SK-N-SH (cell line): ENCODE measurements around the gene PLCH1. TPM values are rescaled to one million over a fixed set of nuclear protein-coding genes. Genes with fewer than 3 reads are reported as not detected.

Experiments used
- CTCF ChIA-PET: fragments of 300-600, 350-600 bp; formaldehyde crosslinking; extraction: SDS; loops from one replicate; lab custom pipeline; 2021; lab: Yijun Ruan, JAX
- POLR2A ChIA-PET: fragments of 350-600 bp; sonication (Branson Sonifier 250); formaldehyde crosslinking; extraction: SDS; loops from one replicate; lab custom pipeline; 2020; ENCODE audit warnings: antibody characterized with exemption, inconsistent platforms; lab: Yijun Ruan, JAX
- DNase-seq: peaks from one replicate; pipeline ENCODE4 v3.0.0; 2012
- H2AFZ ChIP-seq: fragments of 200-600 bp; sonication (generic); 2 replicates; pipeline ENCODE4 v1.8.1; 2016; ENCODE audit warnings: antibody characterized with exemption, mild to moderate bottlenecking, low read depth
- H3F3A ChIP-seq: fragments of 200-600 bp; sonication (generic); replicated peaks from 2 replicates; pipeline ENCODE3; 2016; ENCODE audit warnings: antibody characterized with exemption, mild to moderate bottlenecking; ENCODE audit not compliant: insufficient read depth
- H3K27ac ChIP-seq, 2 experiments: fragments of 200-500 bp in 1 of 2; fragments of 200-600 bp in 1 of 2; sonication (Bioruptor generic) in 1 of 2; sonication (generic), shearing (Covaris generic) in 1 of 2; 2 replicates each; pipeline versions ENCODE4 v1.5.1 to v1.6.1; 2014 to 2016; ENCODE audit warnings: low read depth in 2 of 2, inconsistent platforms in 1 of 2, low read length in 1 of 2, mild to moderate bottlenecking in 1 of 2, mixed read lengths in 1 of 2
- H3K27me3 ChIP-seq: fragments of 200-600 bp; sonication (generic), shearing (Covaris generic); 2 replicates; pipeline ENCODE4 v1.6.1; 2016; ENCODE audit warnings: mixed run types; ENCODE audit not compliant: insufficient read depth
- H3K36me3 ChIP-seq, 2 experiments: fragments of 200-500 bp in 1 of 2; fragments of 200-600 bp in 1 of 2; sonication (Bioruptor generic) in 1 of 2; sonication (generic) in 1 of 2; replicated peaks in 1 of 2; 2 replicates each; pipeline versions ENCODE3 to v1.5.1; 2014 to 2016; ENCODE audit warnings: low read length in 1 of 2, mild to moderate bottlenecking in 1 of 2; ENCODE audit not compliant: insufficient read depth in 2 of 2, control insufficient read depth in 1 of 2
- H3K4me1 ChIP-seq, 2 experiments: fragments of 200-500 bp in 1 of 2; fragments of 200-600 bp in 1 of 2; sonication (Bioruptor generic) in 1 of 2; sonication (generic), shearing (Covaris generic) in 1 of 2; 2 replicates each; pipeline versions ENCODE4 v1.5.1 to v1.6.1; 2014 to 2016; ENCODE audit warnings: low read depth in 1 of 2, low read length in 1 of 2, mixed run types in 1 of 2; ENCODE audit not compliant: insufficient read depth in 2 of 2, control insufficient read depth in 1 of 2
- H3K4me2 ChIP-seq: fragments of 200-600 bp; sonication (generic), shearing (Covaris generic); 2 replicates; pipeline ENCODE4 v1.6.1; 2017; ENCODE audit warnings: mixed run types
- H3K4me3 ChIP-seq, 2 experiments: fragments of 200-500 bp in 1 of 2; fragments of 200-600 bp in 1 of 2; sonication (Bioruptor generic) in 1 of 2; sonication (generic), shearing (Covaris generic) in 1 of 2; 2 replicates each; pipeline versions ENCODE4 v1.5.1 to v1.8.1; 2014 to 2016; ENCODE audit warnings: low read depth in 2 of 2, inconsistent platforms in 1 of 2, low read length in 1 of 2, mild to moderate bottlenecking in 1 of 2, mixed read lengths in 1 of 2, moderate library complexity in 1 of 2
- H3K79me2 ChIP-seq: fragments of 200-600 bp; sonication (generic); 2 replicates; pipeline ENCODE4 v1.8.1; 2017; ENCODE audit warnings: mild to moderate bottlenecking; ENCODE audit not compliant: insufficient read depth
- H3K9ac ChIP-seq: fragments of 200-600 bp; sonication (generic); 2 replicates; pipeline ENCODE4 v1.6.1; 2017; ENCODE audit warnings: mixed run types
- H3K9me2 ChIP-seq: fragments of 200-600 bp; sonication (generic); 2 replicates; pipeline ENCODE4 v1.6.1; 2017; ENCODE audit warnings: mixed run types
- H3K9me3 ChIP-seq: fragments of 200-600 bp; sonication (generic); 2 replicates; pipeline ENCODE4 v1.6.1; 2017; ENCODE audit warnings: mixed run types, mild to moderate bottlenecking, moderate library complexity
- H4K20me1 ChIP-seq: fragments of 200-600 bp; sonication (generic); 2 replicates; pipeline ENCODE4 v1.6.1; 2017; ENCODE audit warnings: mild to moderate bottlenecking, mixed run types; ENCODE audit not compliant: insufficient read depth
- CHD2 ChIP-seq: fragments of 150-350 bp; IDR thresholded peaks from 2 replicates; pipeline ENCODE4 v1.6.1; 2018; ENCODE audit warnings: low read length; ENCODE audit not compliant: partially characterized antibody
- EP300 ChIP-seq, 2 experiments: IDR thresholded peaks; 2 replicates each; pipeline versions ENCODE4 v1.4.0 to v1.6.1; 2012; ENCODE audit warnings: borderline replicate concordance in 1 of 2, low read depth in 1 of 2, low read length in 1 of 2
- GATA2 ChIP-seq: sonication (generic); formaldehyde crosslinking; IDR thresholded peaks from 2 replicates; pipeline ENCODE4 v1.5.0; 2020; ENCODE audit warnings: mild to moderate bottlenecking, missing genetic modification reagents
- POLR2AphosphoS5 ChIP-seq: IDR thresholded peaks from 2 replicates; pipeline ENCODE4 v1.6.1; 2012; ENCODE audit warnings: low read depth, low read length
- RCOR1 ChIP-seq: fragments of 150-350 bp; IDR thresholded peaks from 2 replicates; pipeline ENCODE4 v1.6.1; 2017; ENCODE audit warnings: antibody characterized with exemption, low read length
- RXRA ChIP-seq: IDR thresholded peaks from 2 replicates; pipeline ENCODE4 v1.4.0; 2012; ENCODE audit warnings: low read depth, mild to moderate bottlenecking, borderline replicate concordance
- WGBS: methylation state at CpG from one replicate; pipeline ENCODE4 v1.1.6; 2017; ENCODE audit warnings: low lambda C conversion rate; 5-methylcytosine and 5-hydroxymethylcytosine counted together
- polyA plus RNA-seq, 3 experiments: library from polyadenylated mRNA; depleted of rRNA; stranded (reverse); fragments of >200 nt; gene quantifications; 2 replicates each; pipeline ENCODE4 v1.2.3, GENCODE V29; 2012
- TF ChIP-seq, protein P1 (sequence below): IDR thresholded peaks from 2 replicates; pipeline ENCODE4 v1.6.1; 2012; ENCODE audit warnings: mild to moderate bottlenecking, low read depth, low read length, moderate library complexity

PLCH1 gene
- polyA plus RNA-seq, 1 of the 3 experiments (the other 2 are of a cell fraction), result 0.26 TPM

DNA sequence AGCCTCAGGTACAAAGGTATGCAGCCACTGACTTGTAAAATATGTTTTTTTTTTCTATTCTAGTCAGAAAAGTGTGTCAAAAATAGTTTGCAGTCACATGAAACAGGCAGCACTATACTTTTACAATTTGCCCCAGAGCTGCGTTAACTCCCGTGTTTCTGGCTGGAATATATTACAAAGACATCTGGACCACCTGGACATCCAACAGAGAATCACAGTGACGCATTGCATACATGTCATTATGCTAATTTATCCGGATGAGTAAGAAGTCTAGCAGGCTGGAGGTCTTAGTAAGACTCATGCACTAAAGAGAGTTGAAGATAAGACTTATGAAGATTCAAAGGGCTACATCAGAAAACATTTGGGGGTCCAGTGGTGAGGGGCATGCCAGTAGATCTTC is 412.2 kb downstream of the PLCH1 start:
- no peak overlapping the region for H2AFZ ChIP-seq
- H3K27me3 ChIP-seq, result no peaks in the 10 kb centered on the region
- no peaks in the 10 kb centered on the region for H3K9me2 ChIP-seq
- WGBS, result 49% methylated on average over 4 of the region's 4 CpGs
- no peaks in the 10 kb centered on the region for H3K9me3 ChIP-seq
- no peak overlapping the region for H3K4me3 ChIP-seq
- no peaks in the 10 kb centered on the region for H3K79me2 ChIP-seq
- H3K9ac ChIP-seq, result no peak overlapping the region
- H4K20me1 ChIP-seq, result no peaks in the 10 kb centered on the region
- peak overlapping the region in 1 of 2 experiments; percentile 98; a peak in 2 of 4 replicates for H3K27ac ChIP-seq
- CTCF ChIA-PET, result interaction anchor here (0.6 to 4.5 kb wide), 4 partner anchors 10 to 369 kb away, joined by 3 to 33 read pairs (median 12); no protein-coding TSS in a partner anchor
- DNase-seq, result no peak
- POLR2A ChIA-PET, result no interaction called here
- H3F3A ChIP-seq, result no peaks in the 10 kb centered on the region
- H3K4me1 ChIP-seq, result peaks cover 0 to 59% of the 10 kb centered on the region in 2 experiments; a peak in 2 of 4 replicates
- no peaks in the 10 kb centered on the region for H3K36me3 ChIP-seq
- TF ChIP-seq RXRA (no peak), RCOR1 (peak; percentile 81), EP300 (IDR thresholded peaks at IDR 0.05; ENCODE audit: borderline replicate concordance in 1 of 2, low read depth in 1 of 2, low read length in 1 of 2) (peak in 1 of 2 experiments; percentile 86; a peak in 2 of 4 replicates)
- H3K4me2 ChIP-seq, result no peak overlapping the region

DNA sequence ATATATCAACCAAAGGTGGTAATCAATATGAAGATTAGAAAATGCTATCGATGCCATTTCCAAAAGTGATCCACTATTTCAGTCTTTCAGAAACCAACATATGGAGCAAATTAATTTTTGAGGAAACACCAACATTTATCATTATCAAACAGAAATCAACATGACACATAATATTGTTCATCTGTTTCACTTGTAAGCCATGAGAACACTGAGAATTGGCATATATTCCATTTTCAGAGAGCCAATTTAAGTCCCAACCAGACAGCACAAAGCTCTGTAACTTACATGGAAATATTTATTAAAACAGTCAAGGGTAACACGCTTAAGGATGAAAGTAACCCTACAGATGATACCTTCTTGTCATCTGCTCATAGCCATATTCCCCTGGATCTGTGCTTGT is 413.8 kb downstream of the PLCH1 start:
- DNase-seq, result no peak
- WGBS, result 43% methylated on average over 2 of the region's 2 CpGs
- ChIA-PET CTCF (interaction anchor here (1.2 kb wide), 1 partner anchor 8 kb away, joined by 10 read pairs; no protein-coding TSS in a partner anchor), POLR2A (no interaction called here)
- Histone ChIP-seq H3F3A (no peaks in the 10 kb centered on the region), H3K4me2 (no peak overlapping the region), H2AFZ (no peak overlapping the region), H3K9ac (no peak overlapping the region), H3K79me2 (no peaks in the 10 kb centered on the region), H3K36me3 (no peaks in the 10 kb centered on the region), H3K9me3 (no peaks in the 10 kb centered on the region), H3K27ac (peak overlapping the region in 1 of 2 experiments; percentile 71; a peak in 2 of 4 replicates), H3K9me2 (no peaks in the 10 kb centered on the region), H3K27me3 (no peaks in the 10 kb centered on the region), H4K20me1 (no peaks in the 10 kb centered on the region), H3K4me3 (no peak overlapping the region), H3K4me1 (peaks cover 0 to 54% of the 10 kb centered on the region in 2 experiments; a peak in 2 of 4 replicates)
- peak; percentile 21 for TF ChIP-seq CHD2
- TF ChIP-seq GATA2 (CRISPR knock-in tag), result peak; percentile 28; the same call in 1 of the 2 replicates
- no peak for TF ChIP-seq POLR2AphosphoS5
- peak in 1 of 2 experiments; percentile 78; a peak in 2 of 4 replicates for TF ChIP-seq EP300 (IDR thresholded peaks at IDR 0.05; ENCODE audit: borderline replicate concordance in 1 of 2, low read depth in 1 of 2, low read length in 1 of 2)

DNA sequence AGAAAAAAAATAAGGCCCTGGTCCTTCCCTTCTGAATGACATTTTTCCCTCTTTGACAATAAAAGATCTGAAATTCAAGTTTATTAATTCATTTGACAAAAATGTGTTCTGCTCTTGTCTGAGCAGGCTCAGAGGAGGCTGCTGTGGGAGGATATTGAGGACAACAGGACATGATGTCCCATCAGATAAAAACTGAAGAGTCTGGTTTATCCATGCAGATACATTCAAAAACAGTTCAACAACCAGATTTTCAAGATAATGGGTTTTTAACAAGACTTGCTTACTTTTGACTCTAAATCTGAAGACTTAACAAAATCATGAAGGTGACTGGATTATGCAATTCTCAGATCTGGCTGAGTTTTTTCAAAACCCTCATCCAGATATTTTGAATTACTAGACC is 414.5 kb downstream of the PLCH1 start:
- Histone ChIP-seq H3K4me2 (no peak overlapping the region), H3K36me3 (no peaks in the 10 kb centered on the region), H2AFZ (no peak overlapping the region), H3K9me3 (no peaks in the 10 kb centered on the region), H3K27me3 (no peaks in the 10 kb centered on the region), H3F3A (no peaks in the 10 kb centered on the region), H3K9me2 (no peaks in the 10 kb centered on the region), H3K9ac (no peak overlapping the region), H3K79me2 (no peaks in the 10 kb centered on the region), H3K27ac (peak overlapping the region in 1 of 2 experiments; percentile 71; a peak in 2 of 4 replicates), H3K4me1 (peaks cover 0 to 53% of the 10 kb centered on the region in 2 experiments; a peak in 2 of 4 replicates), H3K4me3 (no peak overlapping the region), H4K20me1 (no peaks in the 10 kb centered on the region)
- peak; percentile 9; the same call in 1 of the 2 replicates for TF ChIP-seq GATA2 (CRISPR knock-in tag)
- peak in 1 of 2 experiments; percentile 63; a peak in 1 of 4 replicates for TF ChIP-seq EP300 (IDR thresholded peaks at IDR 0.05; ENCODE audit: borderline replicate concordance in 1 of 2, low read depth in 1 of 2, low read length in 1 of 2)
- TF ChIP-seq, protein P1, sequence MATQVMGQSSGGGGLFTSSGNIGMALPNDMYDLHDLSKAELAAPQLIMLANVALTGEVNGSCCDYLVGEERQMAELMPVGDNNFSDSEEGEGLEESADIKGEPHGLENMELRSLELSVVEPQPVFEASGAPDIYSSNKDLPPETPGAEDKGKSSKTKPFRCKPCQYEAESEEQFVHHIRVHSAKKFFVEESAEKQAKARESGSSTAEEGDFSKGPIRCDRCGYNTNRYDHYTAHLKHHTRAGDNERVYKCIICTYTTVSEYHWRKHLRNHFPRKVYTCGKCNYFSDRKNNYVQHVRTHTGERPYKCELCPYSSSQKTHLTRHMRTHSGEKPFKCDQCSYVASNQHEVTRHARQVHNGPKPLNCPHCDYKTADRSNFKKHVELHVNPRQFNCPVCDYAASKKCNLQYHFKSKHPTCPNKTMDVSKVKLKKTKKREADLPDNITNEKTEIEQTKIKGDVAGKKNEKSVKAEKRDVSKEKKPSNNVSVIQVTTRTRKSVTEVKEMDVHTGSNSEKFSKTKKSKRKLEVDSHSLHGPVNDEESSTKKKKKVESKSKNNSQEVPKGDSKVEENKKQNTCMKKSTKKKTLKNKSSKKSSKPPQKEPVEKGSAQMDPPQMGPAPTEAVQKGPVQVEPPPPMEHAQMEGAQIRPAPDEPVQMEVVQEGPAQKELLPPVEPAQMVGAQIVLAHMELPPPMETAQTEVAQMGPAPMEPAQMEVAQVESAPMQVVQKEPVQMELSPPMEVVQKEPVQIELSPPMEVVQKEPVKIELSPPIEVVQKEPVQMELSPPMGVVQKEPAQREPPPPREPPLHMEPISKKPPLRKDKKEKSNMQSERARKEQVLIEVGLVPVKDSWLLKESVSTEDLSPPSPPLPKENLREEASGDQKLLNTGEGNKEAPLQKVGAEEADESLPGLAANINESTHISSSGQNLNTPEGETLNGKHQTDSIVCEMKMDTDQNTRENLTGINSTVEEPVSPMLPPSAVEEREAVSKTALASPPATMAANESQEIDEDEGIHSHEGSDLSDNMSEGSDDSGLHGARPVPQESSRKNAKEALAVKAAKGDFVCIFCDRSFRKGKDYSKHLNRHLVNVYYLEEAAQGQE, result no peak
- ChIA-PET POLR2A (no interaction called here), CTCF (interaction anchor here (0.8 to 1.1 kb wide), 2 partner anchors 36 to 370 kb away, joined by 3 read pairs; no protein-coding TSS in a partner anchor)
- no peak for DNase-seq
